Right atrium auricular region (tissue), 2 donors: ENCODE results near the gene OR52W1. TPM values are rescaled to one million over a fixed set of nuclear protein-coding genes. Genes with fewer than 3 reads are reported as not detected.

Experiments used
- DNase-seq: peaks from one replicate; pipeline ENCODE4 v3.0.0-alpha.2; 2019; ENCODE audit warnings: low spot score
- H3K27ac ChIP-seq, 2 donors: fragments of 200-600 bp; sonication (generic); 1 replicate in 1 of 2; 2 replicates in 1 of 2; pipeline ENCODE4 v1.5.1; 2016 to 2019
- H3K27me3 ChIP-seq, 2 donors: fragments of 200-600 bp; sonication (generic); one replicate each; pipeline versions ENCODE4 v1.5.1 to v1.6.0; 2017 to 2019
- H3K36me3 ChIP-seq: fragments of 200-600 bp; sonication (generic); one replicate; pipeline ENCODE4 v1.5.1; 2016
- H3K4me1 ChIP-seq, 2 donors: fragments of 200-600 bp; sonication (generic); one replicate each; pipeline versions ENCODE4 v1.5.1 to v1.6.0; 2017 to 2019
- H3K4me3 ChIP-seq, 2 donors: fragments of 200-600 bp; sonication (generic); 1 replicate in 1 of 2; 2 replicates in 1 of 2; pipeline ENCODE4 v1.5.1; 2017 to 2019; ENCODE audit warnings: mild to moderate bottlenecking in 1 of 2, moderate library complexity in 1 of 2
- H3K9me3 ChIP-seq, 2 donors: fragments of 200-600 bp; sonication (generic); one replicate each; pipeline ENCODE4 v1.5.1; 2019
- total RNA-seq, 2 donors: library from RNA; depleted of rRNA; stranded (reverse); fragments of >200 nt; gene quantifications; one replicate each; pipeline ENCODE4 v1.1.0, GENCODE V29; 2016
- TF ChIP-seq, protein P1 (sequence below), 2 donors: fragments of 200-600 bp; sonication (generic); IDR thresholded peaks; one replicate each; pipeline ENCODE4 v1.5.1; 2019; ENCODE audit warnings: antibody characterized with exemption in 2 of 2

Gene OR52W1
- total RNA-seq, 2 donors from 2014 or later, result not detected

GRCh38 chr11:6237266-6237665, 38.2 kb downstream of the OR52W1 start:
- DNase-seq, result no peak
- Histone ChIP-seq H3K4me3 (no peak overlapping the region), H3K4me1 (peaks cover 0 to 14% of the 10 kb centered on the region in 2 donors), H3K27me3 (no peaks in the 10 kb centered on the region), H3K9me3 (no peaks in the 10 kb centered on the region), H3K36me3 (no peaks in the 10 kb centered on the region), H3K27ac (no peak overlapping the region)
- TF ChIP-seq, protein P1, sequence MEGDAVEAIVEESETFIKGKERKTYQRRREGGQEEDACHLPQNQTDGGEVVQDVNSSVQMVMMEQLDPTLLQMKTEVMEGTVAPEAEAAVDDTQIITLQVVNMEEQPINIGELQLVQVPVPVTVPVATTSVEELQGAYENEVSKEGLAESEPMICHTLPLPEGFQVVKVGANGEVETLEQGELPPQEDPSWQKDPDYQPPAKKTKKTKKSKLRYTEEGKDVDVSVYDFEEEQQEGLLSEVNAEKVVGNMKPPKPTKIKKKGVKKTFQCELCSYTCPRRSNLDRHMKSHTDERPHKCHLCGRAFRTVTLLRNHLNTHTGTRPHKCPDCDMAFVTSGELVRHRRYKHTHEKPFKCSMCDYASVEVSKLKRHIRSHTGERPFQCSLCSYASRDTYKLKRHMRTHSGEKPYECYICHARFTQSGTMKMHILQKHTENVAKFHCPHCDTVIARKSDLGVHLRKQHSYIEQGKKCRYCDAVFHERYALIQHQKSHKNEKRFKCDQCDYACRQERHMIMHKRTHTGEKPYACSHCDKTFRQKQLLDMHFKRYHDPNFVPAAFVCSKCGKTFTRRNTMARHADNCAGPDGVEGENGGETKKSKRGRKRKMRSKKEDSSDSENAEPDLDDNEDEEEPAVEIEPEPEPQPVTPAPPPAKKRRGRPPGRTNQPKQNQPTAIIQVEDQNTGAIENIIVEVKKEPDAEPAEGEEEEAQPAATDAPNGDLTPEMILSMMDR (IDR thresholded peaks at IDR 0.05), result no peak

- no peaks in the 10 kb centered on the region for H3K9me3 ChIP-seq
- TF ChIP-seq, protein P1 (IDR thresholded peaks at IDR 0.05), result no peak
- DNase-seq, result no peak
- peaks cover 0 to 13% of the 10 kb centered on the region in 2 donors for H3K4me1 ChIP-seq
- H3K27ac ChIP-seq, result no peak overlapping the region
- no peak overlapping the region for H3K4me3 ChIP-seq
- H3K27me3 ChIP-seq, result no peaks in the 10 kb centered on the region
- no peaks in the 10 kb centered on the region for H3K36me3 ChIP-seq
Observed at GRCh38 chr11:6237761-6238302, 38.8 kb downstream of the OR52W1 start.

DNA sequence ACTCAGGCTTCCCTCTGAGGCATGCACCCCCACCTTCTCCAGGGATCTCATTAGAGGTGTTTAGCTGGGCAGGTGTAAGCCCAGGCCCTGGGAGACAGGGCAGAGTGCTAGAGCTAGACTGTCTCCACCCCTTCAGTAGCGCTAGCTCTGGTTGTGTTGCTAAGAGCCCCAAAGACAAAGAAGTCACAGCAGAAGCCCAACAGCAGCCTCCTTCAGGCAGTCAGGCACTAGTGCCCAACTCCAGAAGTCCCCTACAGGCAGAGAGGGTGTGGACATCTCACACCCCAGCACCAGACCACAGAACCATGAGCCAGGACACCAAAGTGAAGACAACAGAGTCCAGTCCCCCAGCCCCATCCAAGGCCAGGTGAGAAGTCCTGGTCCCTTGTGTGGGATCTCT, 39.9 kb downstream of the OR52W1 start, which contains the start of gene CNGA4:
Gene CNGA4 (plus strand): TSS at position 188 of the 400 bp plus-strand sequence. CDS start 118 bp downstream, at position 306.
- Histone ChIP-seq H3K4me3 (no peak within 1 kb of the TSS), H3K27me3 (no peaks in the 10 kb centered on the region), H3K36me3 (no peaks in the 10 kb centered on the region), H3K27ac (no peak within 1 kb of the TSS), H3K9me3 (no peaks in the 10 kb centered on the region), H3K4me1 (peaks cover 0 to 3% of the 10 kb centered on the region in 2 donors)
- no peak for DNase-seq
- TF ChIP-seq, protein P1 (IDR thresholded peaks at IDR 0.05), result no peak

- DNase-seq, result no peak
- Histone ChIP-seq H3K27ac (no peak overlapping the region), H3K9me3 (no peaks in the 10 kb centered on the region), H3K4me1 (no peaks in the 10 kb centered on the region), H3K4me3 (no peak overlapping the region), H3K27me3 (no peaks in the 10 kb centered on the region), H3K36me3 (no peaks in the 10 kb centered on the region)
- TF ChIP-seq, protein P1 (IDR thresholded peaks at IDR 0.05), result no peak
Observed at GRCh38 chr11:6240139-6240538, 41.1 kb downstream of the OR52W1 start.

DNA sequence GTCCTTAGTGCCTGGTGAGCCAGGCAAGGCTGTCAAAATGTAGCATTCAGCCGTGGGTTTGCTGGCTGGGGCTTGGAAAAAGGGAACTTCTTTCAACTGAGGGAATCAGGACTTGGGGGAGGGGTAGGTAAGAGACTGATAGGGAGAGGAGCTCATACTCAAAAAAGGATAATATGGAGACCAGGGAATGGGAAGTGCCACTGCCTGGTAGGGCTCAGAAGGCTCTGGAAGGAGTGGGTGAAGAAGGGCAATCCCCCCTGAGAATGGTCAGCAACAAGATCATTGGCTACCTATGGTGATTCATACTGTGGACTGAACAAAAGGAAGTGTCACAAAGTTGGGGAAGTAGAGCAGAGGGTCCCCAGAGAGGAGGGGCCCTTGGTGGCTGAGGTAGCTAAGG, 41.8 kb downstream of the OR52W1 start:
- no peaks in the 10 kb centered on the region for H3K36me3 ChIP-seq
- H3K9me3 ChIP-seq, result no peaks in the 10 kb centered on the region
- H3K4me1 ChIP-seq, result no peaks in the 10 kb centered on the region
- no peak overlapping the region for H3K4me3 ChIP-seq
- TF ChIP-seq, protein P1 (IDR thresholded peaks at IDR 0.05), result no peak
- H3K27ac ChIP-seq, result no peak overlapping the region
- DNase-seq, result no peak
- H3K27me3 ChIP-seq, result no peaks in the 10 kb centered on the region

GRCh38 chr11:6241316-6241715, 42.3 kb downstream of the OR52W1 start:
- no peaks in the 10 kb centered on the region for H3K4me1 ChIP-seq
- no peaks in the 10 kb centered on the region for H3K27me3 ChIP-seq
- DNase-seq, result no peak
- H3K27ac ChIP-seq, result no peak overlapping the region
- H3K4me3 ChIP-seq, result no peak overlapping the region
- TF ChIP-seq, protein P1 (IDR thresholded peaks at IDR 0.05), result no peak
- H3K36me3 ChIP-seq, result no peaks in the 10 kb centered on the region
- no peaks in the 10 kb centered on the region for H3K9me3 ChIP-seq
